ENCODE measurements around the gene CORO7. TPM values are rescaled to one million over a fixed set of nuclear protein-coding genes. Genes with fewer than 3 reads are reported as not detected.
"Not testable (repeated sequence)": the region's sequence is repeated elsewhere in the genome, so short reads cannot be mapped to it uniquely, and the experiment has no call there.

Gene CORO7
- polyA plus RNA-seq, 1 donor from 2014 or later = 57.6 TPM

- H3K9me2 ChIP-seq (ENCODE audit: insufficient read depth, low read length) = no peaks in the 10 kb centered on the region
- no peaks in the 10 kb centered on the region for H3F3A ChIP-seq (ENCODE audit: insufficient read depth, low read length, poor library complexity, severe bottlenecking)
- no peak overlapping the region for H3K4me3 ChIP-seq (ENCODE audit: low read length)
- H3K36me3 ChIP-seq (ENCODE audit: insufficient read depth, low read length) = no peaks in the 10 kb centered on the region
- H3K4me2 ChIP-seq (ENCODE audit: low read length) = no peak overlapping the region
- H3K79me2 ChIP-seq (replicated peaks; ENCODE audit: insufficient read depth, low read length) = no peaks in the 10 kb centered on the region
- H2AFZ ChIP-seq (ENCODE audit: low read depth, low read length) = no peak overlapping the region
- no peaks in the 10 kb centered on the region for H4K20me1 ChIP-seq (ENCODE audit: insufficient read depth)
- H3K9me3 ChIP-seq (ENCODE audit: low read length) = no peaks in the 10 kb centered on the region
- no peak overlapping the region for H3K9ac ChIP-seq (ENCODE audit: low read length)
- TF ChIP-seq MXI1 (conservative IDR thresholded peaks at IDR 0.05; ENCODE audit: poor library complexity, severe bottlenecking) (no peak), SMC3 (conservative IDR thresholded peaks at IDR 0.05; ENCODE audit: poor library complexity) (no peak), CTCF (IDR thresholded peaks at IDR 0.05; ENCODE audit: poor library complexity, severe bottlenecking) (no peak), RAD21 (conservative IDR thresholded peaks at IDR 0.05) (no peak)
- H3K27ac ChIP-seq (ENCODE audit: low read length) = no peak overlapping the region
- no peaks in the 10 kb centered on the region for H3K27me3 ChIP-seq (ENCODE audit: insufficient read depth, low read depth, low read length)
Measured at GRCh38 chr16:4401094-4401501, 15.3 kb downstream of the CORO7 start.

GRCh38 chr16:4399001-4399730 is 17.2 kb downstream of the CORO7 start:
- no peaks in the 10 kb centered on the region for H3K36me3 ChIP-seq (ENCODE audit: insufficient read depth, low read length)
- no peaks in the 10 kb centered on the region for H4K20me1 ChIP-seq (ENCODE audit: insufficient read depth)
- H3K9ac ChIP-seq (ENCODE audit: low read length) = no peak overlapping the region
- no peak for TF ChIP-seq EP300 (conservative IDR thresholded peaks at IDR 0.05; ENCODE audit: poor library complexity, severe bottlenecking)
- TF ChIP-seq EZH2 (IDR thresholded peaks at IDR 0.05; ENCODE audit: borderline replicate concordance, insufficient read depth, low read length, poor library complexity, severe bottlenecking) = no peak
- no peak for TF ChIP-seq TAF1 (IDR thresholded peaks at IDR 0.05; ENCODE audit: low read depth)
- H3F3A ChIP-seq (ENCODE audit: insufficient read depth, low read length, poor library complexity, severe bottlenecking) = no peaks in the 10 kb centered on the region
- no peak overlapping the region for H3K4me3 ChIP-seq (ENCODE audit: low read length)
- H3K4me2 ChIP-seq (ENCODE audit: low read length) = no peak overlapping the region
- H3K27ac ChIP-seq (ENCODE audit: low read length) = no peak overlapping the region
- no peaks in the 10 kb centered on the region for H3K79me2 ChIP-seq (replicated peaks; ENCODE audit: insufficient read depth, low read length)
- no peaks in the 10 kb centered on the region for H3K9me2 ChIP-seq (ENCODE audit: insufficient read depth, low read length)
- H2AFZ ChIP-seq (ENCODE audit: low read depth, low read length) = no peak overlapping the region
- no peaks in the 10 kb centered on the region for H3K9me3 ChIP-seq (ENCODE audit: low read length)
- H3K27me3 ChIP-seq (ENCODE audit: insufficient read depth, low read depth, low read length) = no peaks in the 10 kb centered on the region

- Histone ChIP-seq H3K9me2 (ENCODE audit: insufficient read depth, low read length) (no peaks in the 10 kb centered on the region), H3F3A (ENCODE audit: insufficient read depth, low read length, poor library complexity, severe bottlenecking) (no peaks in the 10 kb centered on the region), H3K36me3 (ENCODE audit: insufficient read depth, low read length) (no peaks in the 10 kb centered on the region), H3K27ac (ENCODE audit: low read length) (no peak overlapping the region), H2AFZ (ENCODE audit: low read depth, low read length) (no peak overlapping the region), H3K4me2 (ENCODE audit: low read length) (no peak overlapping the region), H3K4me3 (ENCODE audit: low read length) (no peak overlapping the region), H3K9me3 (ENCODE audit: low read length) (no peaks in the 10 kb centered on the region), H4K20me1 (ENCODE audit: insufficient read depth) (no peaks in the 10 kb centered on the region), H3K79me2 (replicated peaks; ENCODE audit: insufficient read depth, low read length) (no peaks in the 10 kb centered on the region), H3K27me3 (ENCODE audit: insufficient read depth, low read depth, low read length) (no peaks in the 10 kb centered on the region), H3K9ac (ENCODE audit: low read length) (no peak overlapping the region)
- TF ChIP-seq MXI1 (conservative IDR thresholded peaks at IDR 0.05; ENCODE audit: poor library complexity, severe bottlenecking) = no peak
- TF ChIP-seq RAD21 (conservative IDR thresholded peaks at IDR 0.05) = no peak
- no peak for TF ChIP-seq TAF1 (IDR thresholded peaks at IDR 0.05; ENCODE audit: low read depth)
- no peak for TF ChIP-seq POLR2AphosphoS5 (IDR thresholded peaks at IDR 0.05)
- no peak for TF ChIP-seq EP300 (conservative IDR thresholded peaks at IDR 0.05; ENCODE audit: poor library complexity, severe bottlenecking)
- TF ChIP-seq REST (IDR thresholded peaks at IDR 0.05; ENCODE audit: borderline replicate concordance) = no peak
- TF ChIP-seq SMC3 (conservative IDR thresholded peaks at IDR 0.05; ENCODE audit: poor library complexity) = no peak
- TF ChIP-seq CTCF (IDR thresholded peaks at IDR 0.05; ENCODE audit: poor library complexity, severe bottlenecking) = no peak
- TF ChIP-seq EZH2 (IDR thresholded peaks at IDR 0.05; ENCODE audit: borderline replicate concordance, insufficient read depth, low read length, poor library complexity, severe bottlenecking) = no peak
Measured at GRCh38 chr16:4395055-4395726, 21.2 kb downstream of the CORO7 start.

GRCh38 chr16:4393850-4394249 is 22.5 kb downstream of the CORO7 start:
- H3K79me2 ChIP-seq (replicated peaks; ENCODE audit: insufficient read depth, low read length); H3K9me3 ChIP-seq (ENCODE audit: low read length); H3F3A ChIP-seq (ENCODE audit: insufficient read depth, low read length, poor library complexity, severe bottlenecking); H4K20me1 ChIP-seq (ENCODE audit: insufficient read depth); H3K4me3 ChIP-seq (ENCODE audit: low read length); H3K4me2 ChIP-seq (ENCODE audit: low read length); H3K9ac ChIP-seq (ENCODE audit: low read length); H3K27me3 ChIP-seq (ENCODE audit: insufficient read depth, low read depth, low read length); H3K36me3 ChIP-seq (ENCODE audit: insufficient read depth, low read length); H2AFZ ChIP-seq (ENCODE audit: low read depth, low read length); H3K9me2 ChIP-seq (ENCODE audit: insufficient read depth, low read length); H3K27ac ChIP-seq (ENCODE audit: low read length): not testable (repeated sequence)

Data from neural cell (in vitro differentiated cells).